ENCODE results near the gene TMEM92.

TMEM92 gene

GRCh38 chr17:50238601-50239280 lies 35.5 kb upstream of the TMEM92 start:
- TF ChIP-seq SIN3A (IDR thresholded peaks at IDR 0.05; ENCODE audit: borderline replicate concordance, insufficient read depth, low read length) (no peak), REST (IDR thresholded peaks at IDR 0.05; ENCODE audit: insufficient read depth in 1 of 2, low read depth in 2 of 2, low read length in 2 of 2) (no peak), FOXP2 (optimal IDR thresholded peaks at IDR 0.05; ENCODE audit: borderline replicate concordance, extremely low read depth, extremely low read length, insufficient read depth) (no peak), TAF1 (IDR thresholded peaks at IDR 0.05; ENCODE audit: borderline replicate concordance, insufficient read depth, low read length) (no peak), POLR2AphosphoS5 (IDR thresholded peaks at IDR 0.05; ENCODE audit: low read depth, low read length) (no peak)

GRCh38 chr17:50239937-50240336 lies 34.3 kb upstream of the TMEM92 start:
- no peak for TF ChIP-seq FOXP2 (optimal IDR thresholded peaks at IDR 0.05; ENCODE audit: borderline replicate concordance, extremely low read depth, extremely low read length, insufficient read depth)
- TF ChIP-seq SIN3A (IDR thresholded peaks at IDR 0.05; ENCODE audit: borderline replicate concordance, insufficient read depth, low read length) = no peak
- no peak for TF ChIP-seq POLR2AphosphoS5 (IDR thresholded peaks at IDR 0.05; ENCODE audit: low read depth, low read length)
- TF ChIP-seq REST (IDR thresholded peaks at IDR 0.05; ENCODE audit: insufficient read depth in 1 of 2, low read depth in 2 of 2, low read length in 2 of 2) = no peak
- TF ChIP-seq TAF1 (IDR thresholded peaks at IDR 0.05; ENCODE audit: borderline replicate concordance, insufficient read depth, low read length) = no peak

- TF ChIP-seq SIN3A (IDR thresholded peaks at IDR 0.05; ENCODE audit: borderline replicate concordance, insufficient read depth, low read length) = no peak
- no peak for TF ChIP-seq TAF1 (IDR thresholded peaks at IDR 0.05; ENCODE audit: borderline replicate concordance, insufficient read depth, low read length)
- TF ChIP-seq REST (IDR thresholded peaks at IDR 0.05; ENCODE audit: insufficient read depth in 1 of 2, low read depth in 2 of 2, low read length in 2 of 2) = no peak
- TF ChIP-seq POLR2AphosphoS5 (IDR thresholded peaks at IDR 0.05; ENCODE audit: low read depth, low read length) = no peak
- no peak for TF ChIP-seq FOXP2 (optimal IDR thresholded peaks at IDR 0.05; ENCODE audit: borderline replicate concordance, extremely low read depth, extremely low read length, insufficient read depth)
Measured at GRCh38 chr17:50240851-50241250, 33.4 kb upstream of the TMEM92 start.

DNA sequence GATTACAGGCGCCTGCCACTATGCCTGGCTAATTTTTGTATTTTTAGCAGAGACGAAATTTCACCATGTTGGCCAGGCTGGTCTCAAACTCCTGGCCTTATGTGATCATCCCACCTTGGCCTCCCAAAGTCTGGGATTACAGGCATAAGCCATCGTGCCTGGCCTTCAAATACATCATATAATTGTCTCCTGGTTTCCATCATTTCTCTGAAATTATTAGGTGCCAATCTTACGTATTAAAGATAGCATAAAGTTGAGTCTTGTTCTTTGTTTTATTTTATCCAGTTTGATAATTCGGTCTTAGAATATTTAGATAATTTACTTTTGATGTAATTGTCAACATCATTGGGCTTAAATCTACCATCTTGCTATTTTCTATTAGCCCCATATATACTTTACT lies 32.8 kb upstream of the TMEM92 start:
- TF ChIP-seq FOXP2 (optimal IDR thresholded peaks at IDR 0.05; ENCODE audit: borderline replicate concordance, extremely low read depth, extremely low read length, insufficient read depth) (no peak), SIN3A (IDR thresholded peaks at IDR 0.05; ENCODE audit: borderline replicate concordance, insufficient read depth, low read length) (no peak), POLR2AphosphoS5 (IDR thresholded peaks at IDR 0.05; ENCODE audit: low read depth, low read length) (no peak), REST (IDR thresholded peaks at IDR 0.05; ENCODE audit: insufficient read depth in 1 of 2, low read depth in 2 of 2, low read length in 2 of 2) (no peak), TAF1 (IDR thresholded peaks at IDR 0.05; ENCODE audit: borderline replicate concordance, insufficient read depth, low read length) (no peak)
